Activated CD4-positive, alpha-beta T cell treated with anti-CD3 and anti-CD28 coated beads for 24 hours (primary cell): ENCODE results near the gene TIMM23.

ENCODE experiments used
- DNase-seq, 2 donors: peaks; one replicate each; pipeline ENCODE4 v3.0.0-alpha.2; 2020; ENCODE audit warnings: low read depth in 2 of 2

TIMM23 gene

DNA sequence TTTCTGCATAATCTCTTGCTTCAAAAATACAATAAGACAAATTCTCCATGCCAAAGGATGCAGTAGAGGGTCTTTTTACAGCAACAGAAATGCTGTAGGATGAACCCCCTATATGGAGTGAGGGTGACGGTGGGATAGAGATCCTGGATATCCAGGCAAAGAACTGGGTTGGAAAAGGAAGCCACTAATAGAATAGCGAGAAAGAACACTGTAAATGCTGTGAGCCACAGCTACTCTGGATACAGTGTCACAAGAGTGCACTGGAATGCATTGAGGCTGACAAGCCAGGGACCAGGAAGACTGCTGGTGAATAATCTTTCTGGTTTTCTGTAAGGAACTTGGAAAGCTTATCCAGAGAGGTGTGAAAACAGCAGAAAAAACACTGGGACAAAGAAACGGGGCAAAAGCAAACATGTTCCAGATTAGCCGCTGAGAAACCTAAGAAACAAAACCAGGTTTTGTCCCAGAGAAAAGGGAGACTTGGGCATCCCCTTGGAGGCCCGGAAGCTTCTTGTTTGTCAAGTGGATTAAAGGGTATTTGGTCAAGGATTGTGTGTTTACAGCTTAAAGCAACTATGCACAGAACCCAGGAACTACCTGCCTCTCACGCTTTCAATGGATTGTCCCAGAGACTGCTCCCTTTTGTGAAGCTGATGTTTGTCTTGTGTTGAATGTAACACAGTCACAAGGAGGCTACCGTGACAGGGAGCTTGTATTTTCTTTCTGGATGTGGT is 79.9 kb downstream of the TIMM23 start:
- DNase-seq, result no peak

DNA sequence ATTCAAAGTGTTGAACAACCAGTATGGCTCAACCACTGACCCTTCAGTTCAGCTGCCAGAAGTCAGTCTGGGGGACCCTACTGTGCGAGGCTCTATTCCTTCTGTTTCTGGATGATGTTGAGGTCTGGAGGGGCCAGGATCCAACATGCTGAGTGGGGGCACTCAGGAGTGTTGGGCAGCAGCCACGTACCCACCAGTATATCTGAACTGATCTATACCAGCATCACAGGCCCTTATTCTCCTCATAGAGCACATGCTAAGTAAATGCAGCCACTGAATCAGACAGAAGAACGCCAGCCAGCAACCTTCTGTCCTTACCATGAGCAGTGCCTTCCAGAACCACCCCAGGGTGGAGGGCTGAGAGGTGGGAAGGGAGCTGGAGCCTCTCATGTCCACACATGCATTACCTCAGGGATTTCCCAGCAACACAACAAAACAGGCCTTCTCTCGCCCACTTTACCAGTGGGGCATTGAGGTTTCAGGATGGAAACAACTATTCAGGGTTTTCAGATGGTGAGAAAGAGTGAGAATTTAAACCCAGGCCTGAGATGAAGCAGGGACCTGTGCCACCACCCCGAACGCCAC is 80.6 kb downstream of the TIMM23 start:
- no peak for DNase-seq
